ENCODE measurements around the gene SF3B2. TPM values are rescaled to one million over a fixed set of nuclear protein-coding genes. Genes with fewer than 3 reads are reported as not detected.

Gene SF3B2
- total RNA-seq, 2 donors from 2014 or later, result 112 to 255 TPM

- peak overlapping the region; percentile 39 to 90 (median 80) for H3K27ac ChIP-seq
- no peaks in the 10 kb centered on the region for H3K27me3 ChIP-seq
- TF ChIP-seq CTCF (IDR thresholded peaks at IDR 0.05) (no peak), POLR2A (IDR thresholded peaks at IDR 0.05) (no peak)
- WGBS, 2 donors, result 0 to 1% methylated on average over 16 to 17 of the region's 17 CpGs
- peaks cover 43% of the 10 kb centered on the region for H3K4me1 ChIP-seq
- H3K9me3 ChIP-seq, result no peaks in the 10 kb centered on the region
- DNase-seq (no peak), ATAC-seq (no peak)
- H3K36me3 ChIP-seq (replicated peaks in 1 of 2; ENCODE audit: insufficient read depth in 1 of 2, low read depth in 2 of 2), result peaks cover 4 to 19% of the 10 kb centered on the region in 2 donors
- H3K4me3 ChIP-seq, result peak overlapping the region; percentile 74 to 89
- intact Hi-C loops (cut with DNase I), result no loop called here
Measured at GRCh38 chr11:66052664-66052982, 459 bp downstream of the SF3B2 start.

- intact Hi-C loops (cut with DNase I), result no loop called here
- peaks cover 31% of the 10 kb centered on the region for H3K4me1 ChIP-seq
Measured at GRCh38 chr11:66055021-66055420, 2.9 kb downstream of the SF3B2 start.

GRCh38 chr11:66056501-66056900 lies 4.3 kb downstream of the SF3B2 start:
- DNase-seq (no peak), ATAC-seq (no peak)
- H3K27me3 ChIP-seq, result no peaks in the 10 kb centered on the region
- H3K4me3 ChIP-seq, result no peak overlapping the region
- H3K9me3 ChIP-seq, result no peaks in the 10 kb centered on the region
- TF ChIP-seq CTCF (IDR thresholded peaks at IDR 0.05) (no peak), POLR2A (IDR thresholded peaks at IDR 0.05) (no peak)
- peaks cover 22% of the 10 kb centered on the region for H3K4me1 ChIP-seq
- intact Hi-C loops (cut with DNase I), result no loop called here
- no peak overlapping the region for H3K27ac ChIP-seq
- peaks cover 26 to 50% of the 10 kb centered on the region in 2 donors for H3K36me3 ChIP-seq (replicated peaks in 1 of 2; ENCODE audit: insufficient read depth in 1 of 2, low read depth in 2 of 2)
- 65 to 67% methylated on average over 7 of the region's 7 CpGs for WGBS, 2 donors

More at GRCh38 chr11:66055021-66055420, 2.9 kb downstream of the SF3B2 start:
- H3K9me3 ChIP-seq, result no peaks in the 10 kb centered on the region
- H3K27ac ChIP-seq, result no peak overlapping the region
- H3K4me3 ChIP-seq, result no peak overlapping the region
- DNase-seq, result no peak
- ATAC-seq, result no peak
- H3K27me3 ChIP-seq, result no peaks in the 10 kb centered on the region
- no peak for TF ChIP-seq CTCF (IDR thresholded peaks at IDR 0.05)
- no peak for TF ChIP-seq POLR2A (IDR thresholded peaks at IDR 0.05)
- H3K36me3 ChIP-seq (replicated peaks in 1 of 2; ENCODE audit: insufficient read depth in 1 of 2, low read depth in 2 of 2), result peaks cover 14 to 39% of the 10 kb centered on the region in 2 donors
- 77 to 86% methylated on average over 6 to 7 of the region's 7 CpGs for WGBS, 2 donors

- H3K4me1 ChIP-seq, result no peaks in the 10 kb centered on the region
- no peak overlapping the region for H3K4me3 ChIP-seq
- no peaks in the 10 kb centered on the region for H3K27me3 ChIP-seq
- peaks cover 29 to 65% of the 10 kb centered on the region in 2 donors for H3K36me3 ChIP-seq (replicated peaks in 1 of 2; ENCODE audit: insufficient read depth in 1 of 2, low read depth in 2 of 2)
- intact Hi-C loops (cut with DNase I), result loop anchor here (10.0 kb wide), 1 partner anchor 75 kb away; no protein-coding TSS in a partner anchor
- DNase-seq (no peak), ATAC-seq (no peak)
- TF ChIP-seq POLR2A (IDR thresholded peaks at IDR 0.05) (no peak), CTCF (IDR thresholded peaks at IDR 0.05) (no peak)
- 73 to 77% methylated on average over 8 of the region's 8 CpGs for WGBS, 2 donors
- no peak overlapping the region for H3K27ac ChIP-seq
- no peaks in the 10 kb centered on the region for H3K9me3 ChIP-seq
Measured at GRCh38 chr11:66059966-66060680, 8.0 kb downstream of the SF3B2 start.

GRCh38 chr11:66061268-66061667 lies 9.1 kb downstream of the SF3B2 start:
- H3K4me1 ChIP-seq, result no peaks in the 10 kb centered on the region
- H3K27ac ChIP-seq, result no peak overlapping the region
- WGBS, 2 donors, result 60 to 71% methylated on average over 6 of the region's 6 CpGs
- H3K27me3 ChIP-seq, result no peaks in the 10 kb centered on the region
- TF ChIP-seq POLR2A (IDR thresholded peaks at IDR 0.05), result no peak
- no peak for TF ChIP-seq CTCF (IDR thresholded peaks at IDR 0.05)
- DNase-seq, result no peak
- H3K36me3 ChIP-seq (replicated peaks in 1 of 2; ENCODE audit: insufficient read depth in 1 of 2, low read depth in 2 of 2), result peaks cover 33 to 69% of the 10 kb centered on the region in 2 donors
- H3K4me3 ChIP-seq, result no peak overlapping the region
- no peaks in the 10 kb centered on the region for H3K9me3 ChIP-seq
- intact Hi-C loops (cut with DNase I), result loop anchor here (10.0 kb wide), 1 partner anchor 74 kb away; no protein-coding TSS in a partner anchor
- ATAC-seq, result no peak

All from body of pancreas (tissue), 4 donors.